ENCODE data around the gene AK8. TPM values are rescaled to one million over a fixed set of nuclear protein-coding genes. Genes with fewer than 3 reads are reported as not detected.

Gene AK8
- total RNA-seq, 1 donor from 2014 or later, result 0.25 TPM

DNA sequence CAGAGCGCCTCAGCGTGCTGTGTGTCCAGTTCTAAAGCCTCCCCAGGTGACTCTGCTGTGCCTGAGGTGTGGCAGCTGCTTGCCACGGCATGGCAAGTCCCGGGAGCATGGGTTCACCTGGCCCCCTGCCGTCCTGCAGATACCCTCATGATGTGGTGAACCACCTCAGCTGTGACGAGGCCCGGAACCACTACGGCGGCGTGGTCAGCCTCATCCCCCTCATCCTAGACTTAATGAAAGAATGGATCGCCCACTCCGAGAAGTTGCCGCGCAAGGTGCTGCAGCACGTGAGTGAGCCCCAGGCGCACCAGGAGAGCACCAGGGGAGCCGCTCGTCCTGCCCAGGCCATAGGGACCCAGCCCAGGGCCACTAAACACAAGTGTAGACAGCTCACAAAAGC, 10.1 kb upstream of the AK8 start:
- peaks cover 0 to 20% of the 10 kb centered on the region in 2 donors for H3K36me3 ChIP-seq
- intact Hi-C loops (cut with DNase I), result no loop called here

DNA sequence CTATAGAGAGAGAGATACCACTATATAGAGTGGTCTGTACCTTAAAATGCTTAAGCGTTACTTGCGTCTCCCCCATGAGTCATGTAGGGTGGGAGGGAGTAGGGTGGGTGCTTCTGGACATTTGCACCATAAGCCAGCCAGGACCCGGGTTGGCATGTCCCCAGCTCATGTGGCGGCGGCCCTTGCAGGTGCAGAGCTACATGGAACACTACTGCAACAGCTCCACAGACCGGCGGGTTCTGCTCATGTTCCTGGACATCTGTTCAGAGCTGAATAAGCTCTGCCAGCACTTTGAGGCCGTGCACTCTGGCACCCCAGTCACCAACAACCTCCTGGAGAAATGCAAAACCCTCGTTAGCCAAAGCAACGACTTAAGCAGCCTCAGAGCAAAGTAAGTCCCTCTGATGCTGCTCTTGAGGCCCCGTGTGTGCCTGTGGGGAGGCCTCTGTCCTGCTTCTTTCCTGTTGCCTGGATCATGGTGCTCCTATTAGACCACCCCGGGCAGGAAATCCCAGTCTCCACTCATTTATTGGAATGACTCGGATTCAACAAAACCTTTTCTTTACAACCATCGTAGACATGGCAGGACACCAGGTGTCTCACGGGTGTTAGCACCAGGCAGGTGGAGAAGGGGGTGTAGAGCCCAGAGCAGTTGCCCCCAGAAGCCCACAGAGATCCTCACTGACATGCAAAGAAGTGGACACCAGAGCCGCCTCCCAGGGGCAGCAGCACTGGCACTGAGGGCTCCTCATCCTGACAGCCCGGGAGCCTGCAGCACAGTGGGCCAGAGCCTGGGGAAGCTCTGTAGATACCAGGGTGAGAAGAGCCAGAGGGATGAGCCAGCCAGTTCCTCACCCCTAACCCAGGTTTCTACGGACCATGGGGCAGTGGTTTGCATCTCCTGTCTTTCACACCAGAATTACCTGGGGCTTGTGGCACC, 9.4 kb upstream of the AK8 start:
- intact Hi-C loops (cut with DNase I), result no loop called here

More for the DNA sequence above, 10.1 kb upstream of the AK8 start:
- no peak overlapping the region for H3K27ac ChIP-seq
- H3K27me3 ChIP-seq, result no peaks in the 10 kb centered on the region
- H3K9me3 ChIP-seq, result no peaks in the 10 kb centered on the region
- TF ChIP-seq POLR2AphosphoS5 (IDR thresholded peaks at IDR 0.05; ENCODE audit: insufficient read depth in 1 of 2, low read depth in 1 of 2) (no peak), POLR2A (IDR thresholded peaks at IDR 0.05) (no peak)
- TF ChIP-seq, protein P1, sequence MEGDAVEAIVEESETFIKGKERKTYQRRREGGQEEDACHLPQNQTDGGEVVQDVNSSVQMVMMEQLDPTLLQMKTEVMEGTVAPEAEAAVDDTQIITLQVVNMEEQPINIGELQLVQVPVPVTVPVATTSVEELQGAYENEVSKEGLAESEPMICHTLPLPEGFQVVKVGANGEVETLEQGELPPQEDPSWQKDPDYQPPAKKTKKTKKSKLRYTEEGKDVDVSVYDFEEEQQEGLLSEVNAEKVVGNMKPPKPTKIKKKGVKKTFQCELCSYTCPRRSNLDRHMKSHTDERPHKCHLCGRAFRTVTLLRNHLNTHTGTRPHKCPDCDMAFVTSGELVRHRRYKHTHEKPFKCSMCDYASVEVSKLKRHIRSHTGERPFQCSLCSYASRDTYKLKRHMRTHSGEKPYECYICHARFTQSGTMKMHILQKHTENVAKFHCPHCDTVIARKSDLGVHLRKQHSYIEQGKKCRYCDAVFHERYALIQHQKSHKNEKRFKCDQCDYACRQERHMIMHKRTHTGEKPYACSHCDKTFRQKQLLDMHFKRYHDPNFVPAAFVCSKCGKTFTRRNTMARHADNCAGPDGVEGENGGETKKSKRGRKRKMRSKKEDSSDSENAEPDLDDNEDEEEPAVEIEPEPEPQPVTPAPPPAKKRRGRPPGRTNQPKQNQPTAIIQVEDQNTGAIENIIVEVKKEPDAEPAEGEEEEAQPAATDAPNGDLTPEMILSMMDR (IDR thresholded peaks at IDR 0.05), result no peak
- H3K4me1 ChIP-seq, result no peaks in the 10 kb centered on the region
- DNase-seq (ENCODE audit: extremely low spot score in 2 of 2), result no peak
- no peak overlapping the region for H3K4me3 ChIP-seq

DNA sequence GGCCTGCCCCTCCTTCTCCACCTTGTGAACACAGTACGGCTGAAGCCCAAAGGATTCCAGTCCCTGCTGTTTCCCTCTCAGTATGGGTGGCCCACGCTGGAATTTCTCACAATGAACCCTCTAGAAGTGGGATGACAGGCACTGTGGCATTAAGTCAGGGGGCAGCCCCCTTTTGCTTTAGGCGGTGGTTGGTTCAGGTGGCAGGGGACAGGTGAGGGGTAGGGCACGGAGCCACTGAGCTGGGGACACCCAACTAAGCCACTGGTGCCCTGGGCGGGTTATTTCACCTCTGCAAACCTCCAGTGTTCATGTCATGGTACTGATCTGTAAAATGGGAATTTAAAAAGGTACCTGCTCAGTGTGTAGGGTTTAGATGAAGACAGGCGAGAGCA, 8.2 kb upstream of the AK8 start:
- intact Hi-C loops (cut with DNase I), result no loop called here
- Histone ChIP-seq H3K9me3 (no peaks in the 10 kb centered on the region), H3K36me3 (peaks cover 0 to 9% of the 10 kb centered on the region in 2 donors), H3K27ac (no peak overlapping the region), H3K4me1 (no peaks in the 10 kb centered on the region), H3K27me3 (no peaks in the 10 kb centered on the region), H3K4me3 (no peak overlapping the region)
- no peak for TF ChIP-seq POLR2AphosphoS5 (IDR thresholded peaks at IDR 0.05; ENCODE audit: insufficient read depth in 1 of 2, low read depth in 1 of 2)
- no peak for TF ChIP-seq POLR2A (IDR thresholded peaks at IDR 0.05)
- TF ChIP-seq, protein P1 (IDR thresholded peaks at IDR 0.05), result no peak
- DNase-seq (ENCODE audit: extremely low spot score in 2 of 2), result no peak

More for the DNA sequence above, 9.4 kb upstream of the AK8 start:
- no peaks in the 10 kb centered on the region for H3K27me3 ChIP-seq
- H3K36me3 ChIP-seq, result peaks cover 0 to 14% of the 10 kb centered on the region in 2 donors
- no peak for TF ChIP-seq POLR2A (IDR thresholded peaks at IDR 0.05)
- no peak for TF ChIP-seq POLR2AphosphoS5 (IDR thresholded peaks at IDR 0.05; ENCODE audit: insufficient read depth in 1 of 2, low read depth in 1 of 2)
- TF ChIP-seq, protein P1 (IDR thresholded peaks at IDR 0.05), result no peak
- H3K9me3 ChIP-seq, result no peaks in the 10 kb centered on the region
- no peak overlapping the region for H3K27ac ChIP-seq
- DNase-seq (ENCODE audit: extremely low spot score in 2 of 2), result no peak
- no peak overlapping the region for H3K4me3 ChIP-seq
- H3K4me1 ChIP-seq, result no peaks in the 10 kb centered on the region

DNA sequence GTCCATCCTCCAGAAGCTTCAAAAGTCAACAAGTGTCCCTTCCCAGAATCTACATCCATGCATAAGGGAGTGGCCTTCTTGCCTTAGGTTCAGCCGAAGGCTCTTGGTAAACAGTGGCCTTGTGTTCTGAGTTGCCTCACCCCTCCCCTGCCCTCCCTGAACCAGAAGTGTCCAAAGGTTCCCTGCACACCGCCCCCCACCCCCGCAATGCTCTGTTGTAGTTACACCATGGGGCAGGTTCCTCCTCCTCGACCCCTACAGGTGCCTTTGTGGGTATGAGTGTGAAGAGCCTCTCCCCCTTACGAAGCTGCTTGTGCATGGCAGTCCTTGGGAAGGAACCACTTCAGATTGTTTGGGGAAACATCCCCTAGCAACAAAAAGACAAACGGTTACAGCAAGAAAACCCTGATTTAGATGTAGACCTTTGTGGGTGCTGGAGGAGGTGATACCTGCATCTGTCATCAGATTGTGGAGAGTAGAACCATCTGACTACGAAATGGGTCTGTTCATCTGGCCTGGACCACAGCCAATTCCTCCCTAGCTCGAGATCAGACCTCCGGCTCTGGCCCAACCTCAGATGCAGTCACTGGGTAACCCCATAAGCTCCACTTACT, 7.7 kb upstream of the AK8 start:
- Histone ChIP-seq H3K4me3 (no peak overlapping the region), H3K4me1 (no peaks in the 10 kb centered on the region), H3K27ac (no peak overlapping the region), H3K9me3 (no peaks in the 10 kb centered on the region), H3K27me3 (no peaks in the 10 kb centered on the region), H3K36me3 (peaks cover 0 to 9% of the 10 kb centered on the region in 2 donors)
- TF ChIP-seq POLR2A (IDR thresholded peaks at IDR 0.05), result no peak
- intact Hi-C loops (cut with DNase I), result no loop called here
- DNase-seq (ENCODE audit: extremely low spot score in 2 of 2), result no peak

DNA sequence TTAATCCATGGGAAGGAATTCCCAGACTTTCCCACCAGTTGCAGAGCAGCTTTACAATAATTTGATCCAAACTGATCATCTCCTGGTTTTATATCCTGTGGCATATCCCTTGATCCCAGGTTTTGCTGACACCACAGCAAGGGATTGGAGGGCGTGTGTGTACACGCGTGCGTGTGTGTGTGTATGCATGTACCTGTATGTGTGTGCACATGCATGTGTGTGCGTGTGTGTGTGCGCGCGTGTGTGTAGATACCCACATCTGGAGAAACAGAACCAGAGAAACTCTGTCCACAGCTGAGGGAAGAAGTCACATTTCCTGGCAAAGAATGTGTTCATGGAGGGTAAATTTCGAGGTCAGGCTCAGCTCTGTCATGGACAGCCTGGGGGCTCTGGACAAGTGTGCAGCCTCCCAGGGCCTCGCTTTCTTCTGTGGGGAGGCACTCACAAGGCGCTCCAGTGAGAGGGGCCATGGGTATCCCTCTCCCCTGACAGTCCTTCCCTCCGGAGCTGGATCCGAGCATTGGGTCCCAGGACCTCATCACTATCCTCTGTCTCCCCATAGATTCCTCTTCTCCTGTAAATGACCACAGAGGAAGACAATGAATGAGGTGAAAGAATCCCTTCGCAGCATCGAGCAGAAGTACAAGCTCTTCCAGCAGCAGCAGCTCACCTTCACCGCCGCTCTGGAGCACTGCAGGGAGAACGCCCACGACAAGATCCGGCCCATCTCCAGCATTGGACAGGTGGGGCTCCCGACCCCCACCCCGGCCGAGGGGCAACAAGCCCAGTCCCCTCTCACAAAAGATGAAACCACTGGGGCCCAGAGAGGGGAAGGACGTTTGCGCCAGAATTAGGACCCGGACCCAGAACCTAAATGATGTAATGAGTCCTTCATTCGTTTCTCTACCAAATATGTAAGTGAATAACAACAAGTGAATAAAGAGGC, 5.5 kb upstream of the AK8 start:
- Histone ChIP-seq H3K27ac (no peak overlapping the region), H3K36me3 (peaks cover 0 to 9% of the 10 kb centered on the region in 2 donors), H3K27me3 (no peaks in the 10 kb centered on the region), H3K4me1 (peaks cover 8% of the 10 kb centered on the region), H3K9me3 (no peaks in the 10 kb centered on the region), H3K4me3 (no peak overlapping the region)
- intact Hi-C loops (cut with DNase I), result no loop called here
- TF ChIP-seq POLR2AphosphoS5 (IDR thresholded peaks at IDR 0.05; ENCODE audit: insufficient read depth in 1 of 2, low read depth in 1 of 2) (no peak), POLR2A (IDR thresholded peaks at IDR 0.05) (no peak)
- TF ChIP-seq, protein P1 (IDR thresholded peaks at IDR 0.05), result no peak
- no peak for DNase-seq (ENCODE audit: extremely low spot score in 2 of 2)

Measured in vagina (tissue), 2 donors.